Amniotic epithelial cell (primary cell): ENCODE measurements around the gene ANKRD10.

Experiments
- DNase-seq: peaks from one replicate; pipeline ENCODE4 v3.0.0-alpha.2; 2010; ENCODE audit warnings: low read depth

The ANKRD10 gene

DNA sequence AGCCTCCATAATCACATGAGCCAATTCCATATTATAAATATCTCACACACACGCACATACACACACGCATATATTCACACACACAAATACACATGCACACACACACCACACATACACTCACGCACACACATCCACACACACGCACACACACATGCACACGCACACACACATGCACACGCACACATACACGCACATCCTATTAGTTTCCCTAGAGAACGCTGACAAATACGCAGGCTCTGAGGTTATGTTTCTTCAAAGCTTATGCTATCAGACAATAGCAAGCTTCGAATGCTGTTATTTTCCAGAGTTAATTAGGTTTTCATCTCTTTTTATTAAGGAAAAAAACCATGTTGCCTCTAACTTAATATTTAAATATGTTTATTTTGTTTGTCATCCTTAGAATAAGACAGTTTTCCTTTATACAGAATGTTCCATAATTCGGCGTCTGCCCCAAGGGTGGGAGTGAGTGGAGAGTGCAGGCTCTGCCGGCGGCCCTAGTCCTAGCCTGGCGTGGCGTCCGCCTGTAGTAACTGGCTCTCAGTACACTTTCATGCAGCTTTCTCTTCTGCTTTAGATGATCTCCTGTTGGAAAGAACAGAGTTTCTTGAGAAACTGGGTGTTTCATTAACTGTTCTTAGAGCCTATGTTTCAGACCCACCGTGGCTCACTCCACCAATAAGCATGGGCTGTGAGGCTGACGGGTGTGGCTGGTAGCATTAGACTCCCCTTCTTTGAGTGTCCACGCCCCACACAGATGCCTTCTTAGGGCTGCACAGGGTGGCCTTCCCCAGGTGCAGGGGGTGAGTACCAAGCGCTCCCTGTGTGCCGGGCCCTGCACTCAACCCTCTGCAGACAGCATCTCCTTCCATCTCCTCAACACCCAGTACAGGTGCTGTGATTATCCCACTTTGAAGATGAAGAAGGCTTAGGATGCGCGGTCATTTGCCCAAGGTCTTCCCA is 30.4 kb upstream of the ANKRD10 start:
- no peak for DNase-seq

DNA sequence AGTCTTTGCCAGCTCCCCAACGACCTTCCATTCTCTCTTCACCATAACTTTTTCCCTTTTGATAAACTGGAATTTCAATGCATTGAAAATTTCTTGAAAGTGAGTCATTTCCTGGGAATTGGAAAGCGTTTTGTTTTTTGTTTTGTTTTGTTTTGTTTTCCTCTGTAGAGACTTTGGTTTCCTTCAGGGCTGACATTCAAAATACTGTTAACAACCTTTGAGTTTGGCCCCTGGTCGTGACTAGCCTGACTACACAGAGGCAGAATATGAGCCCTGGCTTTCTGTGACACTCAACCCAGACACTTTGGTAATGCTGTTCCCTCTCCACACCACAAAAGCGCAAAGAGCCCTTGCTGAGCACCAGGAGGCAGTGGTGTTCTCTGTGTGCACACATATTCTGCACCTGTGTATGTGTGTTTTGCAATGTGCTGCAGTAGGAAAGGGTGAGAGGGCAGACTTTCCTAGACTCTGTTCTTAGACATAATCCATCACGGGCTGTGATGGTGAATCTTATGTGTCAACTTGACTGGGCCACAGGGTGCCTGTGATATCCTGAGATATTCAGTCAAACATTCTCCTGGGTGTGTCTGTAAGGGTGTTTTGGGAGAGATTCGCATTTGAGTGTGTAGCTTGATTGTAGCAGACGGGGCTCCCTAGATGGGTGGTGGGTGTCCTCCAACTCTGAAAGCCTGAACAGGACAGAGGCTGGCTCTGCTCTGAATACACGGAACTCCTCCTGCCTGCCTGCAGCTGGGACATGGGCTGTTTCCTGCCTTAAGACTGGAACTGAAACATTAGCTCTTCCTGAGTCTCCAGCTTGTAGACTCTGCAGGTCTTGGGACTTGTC is 29.5 kb upstream of the ANKRD10 start:
- DNase-seq: peak; percentile 76

DNA sequence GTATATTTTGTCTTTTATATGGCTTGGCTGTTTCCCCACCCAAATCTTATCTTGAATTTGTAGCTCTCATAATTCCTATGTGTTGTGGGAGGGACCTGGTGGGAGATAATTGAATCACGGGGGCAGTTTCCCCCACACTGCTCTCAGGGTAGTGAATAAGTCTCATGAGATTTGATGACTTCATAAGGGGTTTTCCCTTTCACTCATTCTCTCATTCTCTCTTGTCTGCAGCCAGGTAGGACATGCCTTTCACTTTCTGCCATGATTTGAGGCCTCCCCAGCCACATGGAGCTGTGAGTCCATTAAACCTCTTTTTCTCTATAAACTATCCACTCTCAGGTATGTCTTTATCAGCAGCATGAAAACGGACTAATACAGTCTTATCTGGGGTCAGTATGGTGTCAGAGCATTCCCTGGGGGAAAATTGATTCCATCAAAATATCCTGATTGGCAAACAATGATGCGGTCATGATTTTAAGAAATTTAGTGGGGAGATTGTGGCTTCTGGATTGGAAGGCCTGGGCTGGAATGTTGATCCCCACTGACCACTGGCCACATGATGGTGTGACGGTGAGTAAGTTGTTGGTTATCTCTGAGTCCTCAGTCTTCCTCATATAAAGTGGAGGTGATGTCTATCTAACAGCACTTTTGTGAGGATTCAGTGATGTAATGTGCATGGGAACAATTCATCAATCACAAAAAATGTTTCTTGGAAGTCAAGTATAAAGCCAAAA is 27.5 kb upstream of the ANKRD10 start:
- peak; percentile 72 for DNase-seq

DNA sequence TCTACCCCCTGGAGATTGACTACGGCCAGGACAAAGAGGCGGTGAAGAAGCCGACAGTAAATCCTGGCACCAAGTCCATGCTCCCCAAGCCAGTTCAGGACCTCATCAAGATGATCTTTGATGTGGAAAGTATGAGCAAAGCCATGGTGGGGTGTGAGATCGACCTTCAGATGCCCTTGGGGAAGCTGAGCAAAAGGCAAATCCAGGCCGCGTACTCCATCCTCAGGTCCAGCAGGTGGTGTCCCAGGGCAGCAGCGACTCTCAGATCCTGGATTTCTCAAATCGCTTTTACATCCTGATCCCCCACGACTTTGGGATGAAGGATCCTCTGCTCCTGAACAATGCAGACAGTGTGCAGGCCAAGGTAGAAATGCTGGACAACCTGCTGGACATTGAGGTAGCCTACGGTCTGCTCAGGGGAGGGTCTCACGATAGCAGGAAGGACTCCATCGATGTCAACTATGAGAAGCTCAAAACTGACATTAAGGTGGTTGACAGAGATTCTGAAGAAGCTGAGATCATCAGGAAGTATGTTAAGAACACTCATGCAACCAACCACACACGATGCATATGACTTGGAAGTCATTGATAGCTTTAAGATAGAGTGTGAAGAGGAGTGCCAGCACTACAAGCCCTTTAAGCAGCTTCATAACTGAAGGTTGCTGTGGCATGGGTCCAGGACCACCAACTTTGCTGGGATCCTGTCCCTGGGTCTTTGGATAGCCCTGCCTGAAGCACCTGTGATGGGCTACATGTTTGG is 24.0 kb upstream of the ANKRD10 start:
- DNase-seq: no peak

DNA sequence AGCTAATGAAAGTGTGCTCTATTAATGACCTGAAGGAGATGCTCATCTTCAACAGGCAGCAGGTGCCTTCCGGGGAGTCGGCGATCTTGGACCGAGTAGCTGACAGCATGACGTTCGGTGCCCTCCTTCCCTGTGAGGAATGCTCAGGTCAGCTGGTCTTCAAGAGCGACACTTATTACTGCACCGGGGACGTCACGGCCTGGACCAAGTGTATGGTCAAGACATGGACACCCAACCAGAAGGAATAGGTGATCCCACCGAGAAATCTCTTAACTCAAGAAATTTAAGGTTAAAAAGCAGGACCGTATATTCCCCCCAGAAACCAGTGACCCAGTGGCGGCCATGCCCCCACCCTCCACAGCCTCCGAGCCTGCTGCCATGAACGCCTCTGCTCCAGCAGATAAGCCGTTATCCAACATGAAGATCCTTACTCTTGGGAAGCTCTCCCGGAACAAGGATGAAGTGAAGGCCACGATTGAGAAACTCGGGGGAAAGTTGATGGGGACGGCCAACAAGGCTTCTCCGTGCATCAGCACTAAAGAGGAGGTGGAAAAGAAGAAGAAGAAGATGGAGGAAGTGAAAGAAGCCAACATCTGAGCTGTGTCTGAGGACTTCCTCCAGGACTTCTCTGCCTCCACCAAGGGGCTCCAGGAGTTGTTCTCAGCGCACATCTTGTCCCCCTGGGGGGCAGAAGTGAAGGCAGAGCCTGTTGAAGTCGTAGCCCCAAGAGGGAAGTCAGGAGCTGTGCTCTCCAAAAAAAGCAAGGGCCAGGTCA is 22.8 kb upstream of the ANKRD10 start:
- no peak for DNase-seq

DNA sequence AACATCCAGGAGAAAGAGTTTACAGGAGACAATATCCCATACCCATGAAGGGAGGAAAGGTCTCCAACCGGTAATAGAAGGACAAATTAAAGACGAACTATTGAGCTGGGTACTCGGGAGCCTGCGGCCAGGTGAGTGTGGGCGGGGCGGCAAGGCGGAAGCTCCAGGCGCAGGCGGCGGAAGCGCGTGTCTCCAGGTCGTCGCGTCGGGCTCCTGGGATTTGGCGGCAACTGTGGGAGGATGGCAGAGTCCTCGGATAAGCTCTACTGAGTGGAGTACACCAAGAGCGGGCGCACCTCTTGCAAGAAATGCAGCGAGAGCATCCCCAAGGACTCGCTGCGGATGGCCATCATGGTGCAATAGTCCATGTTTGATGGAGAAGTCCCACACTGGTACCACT is 21.6 kb upstream of the ANKRD10 start:
- DNase-seq: no peak

DNA sequence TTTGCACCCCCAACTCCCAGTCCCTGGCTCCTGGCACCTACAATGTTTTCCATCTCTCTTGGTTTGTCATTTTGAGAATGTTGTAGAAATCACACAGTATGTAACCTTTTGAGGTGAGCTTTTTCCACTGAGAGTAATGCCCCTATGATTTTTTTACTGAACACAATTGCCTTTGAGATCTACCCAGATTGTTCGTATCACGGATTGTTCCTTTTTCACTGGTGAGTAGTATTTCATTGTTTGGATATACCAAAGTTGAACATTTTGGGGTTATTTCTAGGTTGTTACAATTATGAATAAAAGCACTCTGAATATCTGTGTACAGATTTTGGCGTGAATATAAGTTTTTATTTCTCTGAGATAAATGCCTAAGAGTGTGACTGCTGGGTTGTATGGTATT is 17.7 kb upstream of the ANKRD10 start:
- DNase-seq: no peak

DNA sequence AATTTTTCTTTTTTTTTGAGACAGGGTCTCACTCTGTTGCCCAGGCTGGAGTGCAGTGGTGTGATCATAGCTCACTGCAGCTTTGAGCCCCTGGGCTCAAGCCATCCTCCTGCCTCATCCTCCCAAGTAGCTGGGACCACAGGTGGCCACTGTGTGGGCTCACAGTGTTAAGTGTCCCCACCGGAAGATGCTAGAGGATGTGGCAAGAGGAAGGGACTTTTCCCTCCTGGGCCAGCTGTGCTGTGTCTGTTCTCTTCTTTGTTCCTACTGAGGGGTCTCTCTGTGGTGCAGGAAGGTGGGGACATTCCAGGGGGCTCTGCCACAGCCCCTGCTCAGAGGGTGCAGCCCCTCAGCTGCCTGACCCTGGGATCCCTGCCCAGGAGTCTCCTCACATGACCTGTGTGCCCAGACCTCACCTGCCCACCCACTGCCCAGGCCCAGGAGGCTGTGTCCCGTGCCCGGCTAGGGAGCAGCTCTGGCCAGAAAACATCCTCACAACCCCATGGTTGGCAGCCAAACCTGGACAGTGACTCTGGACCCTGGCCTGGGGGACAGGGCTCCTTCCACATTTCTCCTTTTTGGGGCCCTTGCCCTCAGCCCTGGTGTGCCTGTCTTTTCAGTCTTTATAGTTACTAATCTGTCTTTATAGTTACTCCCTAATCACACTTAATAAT is 14.4 kb upstream of the ANKRD10 start:
- DNase-seq: no peak

DNA sequence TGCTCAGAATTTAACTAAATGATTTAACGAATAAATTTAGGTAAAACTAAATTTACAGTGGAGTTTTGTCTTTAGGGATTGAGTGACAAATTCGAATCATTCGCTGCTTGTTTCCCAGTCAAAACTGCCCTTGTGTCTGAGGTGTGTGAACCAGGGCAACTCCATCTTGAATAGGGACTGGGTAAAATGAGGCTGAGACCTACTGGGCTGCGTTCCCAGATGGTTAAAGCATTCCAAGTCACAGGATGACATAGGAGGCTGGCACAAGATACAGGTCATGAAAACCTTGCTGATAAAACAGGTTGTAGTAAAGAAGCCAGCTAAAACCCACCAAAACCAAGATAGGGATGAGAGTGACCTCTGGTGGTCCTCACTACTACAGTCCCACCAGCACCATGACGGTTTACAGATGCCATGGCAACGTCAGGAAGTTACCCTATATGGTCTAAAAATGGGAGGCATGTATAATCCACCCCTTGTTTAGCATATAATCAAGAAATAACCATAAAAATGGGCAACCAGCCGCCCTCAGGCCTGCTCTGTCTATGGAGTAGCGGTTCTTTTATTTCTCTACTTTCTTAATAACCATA is 10.2 kb upstream of the ANKRD10 start:
- no peak for DNase-seq

DNA sequence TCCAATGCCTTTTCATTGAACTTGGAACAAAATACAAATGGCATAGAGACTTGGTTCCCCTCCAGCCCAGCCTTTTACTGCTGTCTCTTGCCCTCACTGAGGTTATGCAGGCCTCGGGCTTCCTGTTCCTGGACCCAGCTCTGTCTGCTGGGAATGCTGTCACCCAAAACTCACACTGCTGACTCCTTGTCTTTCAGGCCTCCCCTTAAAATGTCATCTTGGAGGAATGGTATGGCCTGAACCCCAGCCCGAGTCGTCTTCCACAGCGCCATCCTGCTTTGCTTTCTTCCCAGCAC is 9.7 kb upstream of the ANKRD10 start:
- DNase-seq: no peak

DNA sequence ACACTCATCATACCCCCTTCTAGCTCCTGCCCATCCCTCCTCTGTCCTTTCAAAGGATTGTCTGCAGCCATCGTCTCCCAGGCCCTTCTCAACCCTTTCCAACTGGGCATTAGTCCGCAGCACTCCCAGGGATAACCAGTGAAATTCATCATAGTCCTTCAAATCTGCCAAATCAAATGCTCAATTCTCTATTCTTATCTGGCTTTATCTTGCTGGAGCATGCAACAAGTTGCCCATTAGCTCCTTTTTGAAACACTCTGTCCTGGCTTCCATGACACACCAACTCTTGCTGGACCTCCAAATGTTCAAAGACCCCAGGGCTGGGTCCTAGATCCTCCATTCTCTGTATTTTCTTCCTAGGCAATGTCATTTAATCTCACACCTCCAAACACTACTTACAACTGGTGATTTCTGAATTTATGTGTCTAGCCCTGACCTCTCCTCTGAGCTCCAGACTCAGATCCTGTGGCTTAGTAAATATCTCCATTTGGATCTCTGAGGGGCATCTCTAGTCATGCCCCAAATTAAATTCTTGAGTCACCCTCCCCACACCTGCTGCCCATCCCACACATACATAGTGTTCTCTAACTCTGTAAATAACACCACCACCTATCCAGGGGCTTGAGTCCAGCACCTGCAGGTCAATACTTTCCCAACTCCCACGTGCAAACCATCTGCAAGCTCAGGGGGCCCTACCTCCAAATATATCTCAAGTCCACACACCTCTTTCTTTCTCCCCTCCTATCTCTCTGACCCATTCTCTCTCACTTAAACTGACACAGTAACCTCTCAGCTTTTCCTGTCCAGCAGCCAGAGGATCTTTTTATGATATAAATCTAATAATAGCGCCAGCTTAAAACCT is 9.1 kb upstream of the ANKRD10 start:
- DNase-seq: no peak

DNA sequence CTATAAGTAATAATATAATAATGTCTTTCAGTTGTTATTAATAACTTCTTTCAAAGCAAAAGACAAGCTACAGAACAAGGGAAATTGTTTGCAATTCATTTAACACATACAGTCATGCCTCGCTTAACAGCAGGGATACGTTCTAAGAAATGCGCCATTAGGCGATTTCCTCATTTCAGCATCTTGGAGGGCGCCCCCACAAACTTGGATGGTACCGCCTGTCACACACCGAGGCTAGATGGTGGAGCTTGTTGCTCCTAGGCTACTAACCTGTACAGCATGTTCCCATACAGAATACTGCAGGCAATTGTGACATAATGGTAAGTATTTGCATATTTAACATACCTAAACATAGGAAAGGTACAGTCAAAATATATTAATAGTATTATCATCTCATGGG is 8.2 kb upstream of the ANKRD10 start:
- no peak for DNase-seq

DNA sequence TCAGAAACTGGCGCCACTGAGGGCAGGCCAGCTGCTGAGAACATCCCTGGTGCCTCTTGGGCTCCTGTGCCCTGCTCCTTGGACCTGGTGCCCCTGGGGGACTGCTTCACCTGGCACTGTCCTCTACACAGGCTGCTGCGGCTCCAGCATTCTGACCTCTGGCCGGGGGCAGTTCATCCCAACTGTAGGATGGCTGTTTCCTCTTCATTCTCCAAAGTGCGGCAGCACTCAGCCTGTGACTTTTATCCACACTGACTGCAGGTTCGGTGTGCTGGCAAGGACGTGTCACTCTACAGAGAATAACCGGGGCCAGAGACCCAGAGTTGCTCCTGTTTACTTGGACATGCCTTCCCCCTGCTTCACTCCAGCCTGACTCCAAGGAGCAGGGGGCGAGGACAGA is 7.6 kb upstream of the ANKRD10 start:
- DNase-seq: no peak

DNA sequence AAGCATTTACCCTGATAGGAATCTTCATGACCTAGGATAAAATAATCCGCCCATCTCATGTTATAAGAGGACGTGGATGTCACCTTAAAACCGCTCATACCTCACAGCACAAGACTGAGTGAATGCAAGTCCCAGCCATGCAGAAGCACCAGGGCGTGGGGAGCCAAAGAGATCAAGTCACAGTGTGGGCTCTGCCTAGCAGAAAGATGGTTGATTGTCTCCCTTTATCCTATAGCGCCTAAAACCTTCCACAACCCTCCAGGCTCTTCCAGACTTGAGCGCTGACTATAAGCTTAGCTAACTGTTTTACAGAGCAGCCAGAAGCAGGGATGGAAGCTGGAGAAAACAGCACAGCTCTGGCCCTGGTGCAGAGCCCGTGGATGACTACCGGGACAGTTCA is 6.8 kb upstream of the ANKRD10 start:
- DNase-seq: no peak

DNA sequence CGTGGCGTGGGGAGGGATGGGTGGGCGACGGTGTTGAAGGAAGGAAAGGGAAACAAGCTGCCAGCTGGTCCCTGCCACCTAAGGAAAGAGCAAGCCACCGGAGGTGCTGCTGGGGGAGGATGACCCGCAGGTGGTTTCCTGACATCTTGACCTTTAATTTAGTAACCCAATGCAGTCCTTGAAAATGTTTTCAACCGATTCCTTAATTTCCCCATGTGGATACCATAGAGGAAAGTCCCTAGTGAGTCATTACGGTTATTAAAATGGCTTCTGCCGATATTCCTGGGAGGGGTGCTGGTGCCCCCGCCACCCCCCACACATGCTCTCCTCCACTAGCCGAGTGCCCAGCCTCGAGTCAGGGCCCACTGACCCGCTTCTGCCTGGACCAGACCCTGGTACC is 6.3 kb upstream of the ANKRD10 start:
- no peak for DNase-seq

DNA sequence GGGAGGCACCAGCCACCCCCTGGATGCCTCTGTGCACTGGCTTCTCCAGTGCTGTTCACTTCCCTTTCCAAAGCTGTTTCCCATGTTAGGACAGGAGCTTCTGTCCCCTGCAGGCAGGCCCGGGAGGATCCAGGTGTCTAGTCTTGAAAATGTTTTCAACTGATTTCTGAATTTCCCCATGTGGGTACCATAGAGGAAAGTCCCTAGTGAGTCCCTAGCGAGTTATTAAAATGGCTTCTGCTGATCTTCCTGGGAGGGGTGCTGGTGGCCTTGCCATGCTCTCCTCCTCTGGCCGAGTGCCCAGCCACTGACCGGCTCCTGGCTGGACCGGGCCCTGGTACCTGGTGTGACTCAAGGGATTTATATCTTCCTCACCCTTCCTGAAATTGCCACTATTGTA is 5.2 kb upstream of the ANKRD10 start:
- no peak for DNase-seq

DNA sequence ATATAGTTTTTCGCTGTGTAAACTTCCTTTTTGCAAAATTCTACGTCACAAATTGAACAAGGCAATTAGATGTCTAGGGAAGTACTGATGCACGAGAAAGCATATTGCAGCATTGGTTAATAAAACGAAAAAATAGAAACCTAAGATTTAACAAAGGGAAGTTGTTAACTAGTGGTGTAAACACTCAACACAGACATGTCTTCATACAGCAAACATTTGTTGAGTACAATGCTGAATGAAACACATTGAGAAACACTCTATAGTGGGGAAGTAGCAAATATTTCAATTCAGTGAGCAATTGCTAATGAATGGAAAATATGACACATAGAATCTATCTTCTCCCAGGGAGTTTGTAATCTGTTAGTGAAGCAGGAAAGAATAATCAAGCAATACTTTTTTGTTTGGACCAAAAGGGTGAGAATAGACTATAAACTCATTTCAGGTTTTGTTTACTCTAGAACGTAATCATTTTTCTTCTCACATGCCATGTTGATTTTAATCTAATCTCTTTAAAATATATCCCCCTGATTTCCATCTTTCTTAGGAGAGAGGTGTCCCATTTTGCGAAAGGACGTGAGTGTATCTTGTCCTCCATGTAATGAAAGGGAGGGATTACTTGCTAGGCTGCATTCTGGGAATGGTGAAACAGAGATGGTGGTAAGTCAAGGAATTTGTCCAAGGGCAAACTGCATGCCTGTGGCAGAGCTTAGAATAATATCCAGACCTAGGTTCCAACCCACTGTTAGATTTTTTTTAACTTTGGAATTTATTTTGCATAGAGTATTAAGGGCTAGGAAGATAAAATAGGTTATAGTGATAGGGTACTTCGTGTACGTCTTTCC is 1.7 kb upstream of the ANKRD10 start:
- peak; percentile 97 for DNase-seq

DNA sequence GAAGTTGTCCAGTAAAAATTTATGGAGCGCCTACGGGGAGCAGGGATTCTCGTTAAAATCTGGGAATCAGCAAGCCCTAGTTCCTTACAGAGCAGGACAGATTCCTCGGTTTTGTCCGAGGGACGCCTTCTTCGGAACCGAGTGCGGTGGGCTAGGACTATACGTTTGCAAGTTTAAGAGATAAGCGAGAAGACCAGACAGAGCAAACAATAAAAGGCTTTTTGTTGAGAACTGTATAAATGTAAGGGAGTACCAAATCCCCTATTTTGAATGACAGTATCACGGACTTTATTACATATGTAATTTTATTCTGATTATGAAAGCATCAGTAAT is 971 bp upstream of the ANKRD10 start:
- no peak for DNase-seq
